ENCODE data around the gene EPHB1.

DNA sequence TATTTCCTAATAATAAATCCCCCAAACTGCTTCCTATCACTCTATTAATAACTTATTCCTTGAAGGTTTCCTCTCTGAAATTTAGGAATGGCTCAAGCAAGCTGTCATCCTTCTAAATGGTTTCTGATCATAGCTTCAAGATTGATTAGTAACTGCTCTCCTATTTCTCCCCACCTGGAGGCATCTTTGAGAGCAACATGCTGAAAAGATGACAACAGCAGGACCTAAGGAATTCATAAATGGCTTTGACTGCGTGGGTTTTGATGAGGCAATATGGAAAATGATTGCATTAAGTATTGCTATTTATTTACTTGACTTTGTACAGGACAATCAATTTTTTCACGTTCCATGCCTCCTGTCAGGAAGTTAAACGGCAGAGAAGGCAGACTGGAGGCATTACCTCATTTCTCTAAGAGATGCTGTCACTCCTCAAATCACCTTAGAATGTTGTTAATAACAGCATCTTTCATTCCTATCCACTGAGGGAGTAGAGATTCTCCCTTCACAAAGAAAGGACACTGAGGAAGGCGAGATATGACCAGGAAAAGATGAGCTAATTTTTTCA lies 256.4 kb downstream of the EPHB1 start:
- TF ChIP-seq, protein P1, sequence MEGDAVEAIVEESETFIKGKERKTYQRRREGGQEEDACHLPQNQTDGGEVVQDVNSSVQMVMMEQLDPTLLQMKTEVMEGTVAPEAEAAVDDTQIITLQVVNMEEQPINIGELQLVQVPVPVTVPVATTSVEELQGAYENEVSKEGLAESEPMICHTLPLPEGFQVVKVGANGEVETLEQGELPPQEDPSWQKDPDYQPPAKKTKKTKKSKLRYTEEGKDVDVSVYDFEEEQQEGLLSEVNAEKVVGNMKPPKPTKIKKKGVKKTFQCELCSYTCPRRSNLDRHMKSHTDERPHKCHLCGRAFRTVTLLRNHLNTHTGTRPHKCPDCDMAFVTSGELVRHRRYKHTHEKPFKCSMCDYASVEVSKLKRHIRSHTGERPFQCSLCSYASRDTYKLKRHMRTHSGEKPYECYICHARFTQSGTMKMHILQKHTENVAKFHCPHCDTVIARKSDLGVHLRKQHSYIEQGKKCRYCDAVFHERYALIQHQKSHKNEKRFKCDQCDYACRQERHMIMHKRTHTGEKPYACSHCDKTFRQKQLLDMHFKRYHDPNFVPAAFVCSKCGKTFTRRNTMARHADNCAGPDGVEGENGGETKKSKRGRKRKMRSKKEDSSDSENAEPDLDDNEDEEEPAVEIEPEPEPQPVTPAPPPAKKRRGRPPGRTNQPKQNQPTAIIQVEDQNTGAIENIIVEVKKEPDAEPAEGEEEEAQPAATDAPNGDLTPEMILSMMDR (IDR thresholded peaks at IDR 0.05) = no peak
- TF ChIP-seq POLR2A (IDR thresholded peaks at IDR 0.05) = no peak
